ENCODE measurements around the gene IRF3. TPM values are rescaled to one million over a fixed set of nuclear protein-coding genes. Genes with fewer than 3 reads are reported as not detected.

The IRF3 gene
- total RNA-seq, 4 donors from 2014 or later = 41.5 to 62.5 (median 52.3) TPM

- Histone ChIP-seq H3K36me3 (peaks cover 3 to 4% of the 10 kb centered on the region in 2 donors), H3K27ac (no peak overlapping the region), H3K4me3 (replicated peaks in 1 of 3) (no peak overlapping the region), H3K9me3 (no peaks in the 10 kb centered on the region), H3K4me1 (peaks cover 20 to 26% of the 10 kb centered on the region in 2 donors), H3K27me3 (no peaks in the 10 kb centered on the region)
- TF ChIP-seq POLR2A (IDR thresholded peaks at IDR 0.05) (no peak), CTCF (IDR thresholded peaks at IDR 0.05) (no peak)
- intact Hi-C loops (cut with DNase I) = no loop called here
- WGBS, 2 donors = 89 to 97% methylated on average over 2 of the region's 2 CpGs
- no peak for DNase-seq
These were observed 1.8 kb upstream of the IRF3 start for GRCh38 chr19:49667473-49667872.

- H3K36me3 ChIP-seq = peaks cover 16 to 18% of the 10 kb centered on the region in 2 donors
- H3K27me3 ChIP-seq = no peaks in the 10 kb centered on the region
- intact Hi-C loops (cut with DNase I) = no loop called here
- TF ChIP-seq CTCF (IDR thresholded peaks at IDR 0.05) = peak in 1 of 6 experiments; percentile 9
- TF ChIP-seq POLR2A (IDR thresholded peaks at IDR 0.05) = no peak
- peaks cover 13 to 17% of the 10 kb centered on the region in 2 donors for H3K4me1 ChIP-seq
- H3K4me3 ChIP-seq (replicated peaks in 1 of 3) = peak overlapping the region; percentile 7 to 72 (median 37)
- H3K27ac ChIP-seq = peak overlapping the region in 2 of 3 donors; percentile 60 to 79
- no peaks in the 10 kb centered on the region for H3K9me3 ChIP-seq
- DNase-seq = no peak
- 0 to 2% methylated on average over 8 of the region's 9 CpGs for WGBS, 2 donors
These were observed 425 bp upstream of the IRF3 start for GRCh38 chr19:49666120-49666444.

- WGBS, 2 donors = 0 to 1% methylated on average over 7 of the region's 7 CpGs
- Histone ChIP-seq H3K9me3 (no peaks in the 10 kb centered on the region), H3K4me1 (peaks cover 13 to 17% of the 10 kb centered on the region in 2 donors), H3K27ac (peak overlapping the region; percentile 76 to 81 (median 79)), H3K4me3 (replicated peaks in 1 of 3) (peak overlapping the region; percentile 47 to 88 (median 72)), H3K27me3 (no peaks in the 10 kb centered on the region), H3K36me3 (peaks cover 20 to 23% of the 10 kb centered on the region in 2 donors)
- TF ChIP-seq CTCF (IDR thresholded peaks at IDR 0.05) (no peak), POLR2A (IDR thresholded peaks at IDR 0.05) (no peak)
- intact Hi-C loops (cut with DNase I) = no loop called here
- DNase-seq = no peak
These were observed 664 bp downstream of the IRF3 start for GRCh38 chr19:49665036-49665350.

GRCh38 chr19:49664171-49665035, 1.3 kb downstream of the IRF3 start:
- Histone ChIP-seq H3K9me3 (no peaks in the 10 kb centered on the region), H3K27ac (peak overlapping the region; percentile 76 to 81 (median 79)), H3K27me3 (no peaks in the 10 kb centered on the region), H3K4me1 (peaks cover 13 to 17% of the 10 kb centered on the region in 2 donors), H3K4me3 (replicated peaks in 1 of 3) (peak overlapping the region; percentile 47 to 88 (median 72)), H3K36me3 (peaks cover 23 to 26% of the 10 kb centered on the region in 2 donors)
- WGBS, 2 donors = 1 to 2% methylated on average over 33 to 48 of the region's 53 CpGs
- peak; percentile 90 to 91 for DNase-seq
- TF ChIP-seq POLR2A (IDR thresholded peaks at IDR 0.05) = peak in 1 of 2 donors; percentile 75
- peak in 4 of 6 experiments; percentile 28 to 42 (median 38) for TF ChIP-seq CTCF (IDR thresholded peaks at IDR 0.05)
- intact Hi-C loops (cut with DNase I) = no loop called here

GRCh38 chr19:49663224-49663623, 2.4 kb downstream of the IRF3 start:
- intact Hi-C loops (cut with DNase I) = no loop called here
- Histone ChIP-seq H3K4me1 (peaks cover 13 to 17% of the 10 kb centered on the region in 2 donors), H3K36me3 (peaks cover 34 to 38% of the 10 kb centered on the region in 2 donors), H3K27me3 (no peaks in the 10 kb centered on the region), H3K4me3 (replicated peaks in 1 of 3) (no peak overlapping the region), H3K9me3 (no peaks in the 10 kb centered on the region), H3K27ac (no peak overlapping the region)
- TF ChIP-seq CTCF (IDR thresholded peaks at IDR 0.05) (no peak), POLR2A (IDR thresholded peaks at IDR 0.05) (no peak)
- 90% methylated on average over 12 of the region's 12 CpGs for WGBS, 2 donors
- DNase-seq = no peak
